Stimulated activated CD4-positive, alpha-beta T cell treated with anti-CD3 and anti-CD28 coated beads, Interleukin-4, amount 100 ng/mL, for 24 hours (primary cell): ENCODE measurements around the gene JOSD2.

Source experiments
- DNase-seq: peaks from one replicate; pipeline ENCODE4 v3.0.0-alpha.2; 2020

Gene JOSD2

DNA sequence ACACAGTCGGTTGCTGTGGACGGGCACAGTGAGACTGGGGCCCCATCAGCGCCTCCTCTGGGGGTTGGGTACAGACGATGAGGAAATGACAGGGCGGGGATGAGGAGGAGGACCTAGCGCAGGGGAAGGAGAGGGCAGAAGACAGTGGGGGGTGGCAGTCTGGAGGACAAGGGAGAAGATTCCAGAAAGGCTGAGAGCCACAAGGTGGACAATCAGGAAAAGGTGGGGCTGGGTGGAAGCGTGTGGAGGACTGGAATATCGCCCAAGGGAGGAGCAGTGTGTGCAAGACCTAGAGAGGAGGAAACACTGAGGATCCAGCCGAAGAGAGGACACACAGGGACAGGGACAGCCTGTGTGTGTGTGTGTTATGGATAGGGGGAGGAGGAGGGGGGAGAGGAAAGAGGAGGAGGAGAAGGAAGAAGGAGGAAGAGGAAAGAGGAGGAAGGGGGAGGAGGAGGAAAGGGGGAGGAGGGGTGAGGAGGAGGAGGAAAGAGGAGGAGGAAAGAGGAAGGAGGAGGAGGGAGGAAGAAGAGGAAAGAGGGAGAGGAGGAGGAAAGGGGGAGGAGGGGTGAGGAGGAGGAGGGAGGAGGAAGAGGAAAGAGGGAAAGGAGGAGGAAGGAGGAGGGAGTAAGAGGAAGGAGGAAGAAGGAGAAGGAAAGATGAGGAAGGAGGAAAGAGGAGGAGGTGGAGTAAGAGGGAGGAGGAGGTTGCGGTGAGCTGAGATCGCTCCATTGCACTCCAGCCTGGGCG is 18.5 kb downstream of the JOSD2 start:
- DNase-seq, result peak; percentile 46

DNA sequence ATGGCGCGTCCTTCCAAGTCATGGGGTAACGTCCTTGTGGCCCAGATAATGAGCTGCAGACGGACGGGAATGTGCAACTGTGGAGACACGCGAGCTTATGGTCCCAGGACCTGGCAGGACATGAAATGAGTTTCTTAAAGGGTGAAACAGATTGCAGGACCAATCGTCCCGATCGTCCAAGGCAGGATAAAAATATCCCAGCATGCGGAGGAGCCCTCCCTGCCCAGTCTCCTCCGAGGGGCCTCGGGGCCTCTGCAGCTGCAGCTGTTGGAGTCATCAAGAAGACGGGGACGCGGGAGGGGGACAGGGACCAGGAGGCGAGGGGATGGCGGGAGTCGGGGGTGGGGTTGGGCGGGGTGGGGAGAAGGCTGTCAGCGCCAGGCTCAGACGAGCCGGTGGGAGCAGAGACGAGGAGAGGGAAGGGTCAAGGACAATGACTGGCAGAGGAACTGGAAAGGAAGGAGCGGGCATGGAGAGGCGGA is 20.0 kb downstream of the JOSD2 start:
- no peak for DNase-seq

DNA sequence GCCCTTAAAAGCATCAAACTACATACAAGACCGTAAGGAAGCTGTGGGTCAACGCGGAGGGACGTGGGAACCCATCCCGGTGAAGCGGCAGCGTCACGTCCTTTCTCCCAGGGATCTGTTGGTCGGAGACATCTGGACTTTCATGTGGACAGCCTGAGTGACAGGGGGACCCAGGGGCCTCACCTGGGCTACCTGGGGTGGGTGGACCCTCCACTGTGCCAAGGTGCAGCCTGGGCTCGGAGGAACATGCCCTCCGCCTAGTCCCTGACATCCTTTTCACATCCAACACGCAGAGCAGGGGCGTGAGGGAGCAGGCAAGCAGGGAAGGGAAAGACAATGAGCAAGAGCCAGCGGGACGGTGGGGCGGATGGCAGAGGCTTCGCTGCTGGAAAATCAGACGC is 20.6 kb downstream of the JOSD2 start:
- DNase-seq, result no peak

DNA sequence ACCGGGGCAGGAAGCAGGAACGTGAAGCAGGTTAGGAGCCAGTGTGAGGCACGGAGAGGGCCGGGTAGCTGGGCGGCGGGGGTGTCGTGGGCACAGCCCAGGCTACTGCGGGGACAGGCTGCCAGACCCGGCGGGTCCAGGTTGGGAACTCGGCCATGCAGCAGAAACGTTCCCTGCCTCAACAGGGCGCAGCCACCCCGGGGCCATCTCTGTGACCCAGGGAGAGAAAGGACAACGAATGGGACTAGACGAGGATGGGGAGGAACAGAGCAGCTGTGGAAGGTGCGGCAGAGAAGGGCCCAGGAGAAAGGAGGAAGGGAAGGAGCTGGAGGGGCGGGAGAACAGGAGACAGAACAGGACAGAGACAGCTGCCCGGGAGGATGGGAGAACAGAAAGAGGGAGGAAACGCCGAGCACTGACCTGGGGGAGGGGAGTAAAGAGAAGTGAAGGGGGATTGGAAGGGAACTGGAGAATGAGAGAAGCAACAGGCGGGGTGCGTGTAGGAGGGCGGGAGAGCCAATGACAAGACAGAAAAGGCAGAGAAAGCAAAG is 21.5 kb downstream of the JOSD2 start:
- DNase-seq, result no peak

DNA sequence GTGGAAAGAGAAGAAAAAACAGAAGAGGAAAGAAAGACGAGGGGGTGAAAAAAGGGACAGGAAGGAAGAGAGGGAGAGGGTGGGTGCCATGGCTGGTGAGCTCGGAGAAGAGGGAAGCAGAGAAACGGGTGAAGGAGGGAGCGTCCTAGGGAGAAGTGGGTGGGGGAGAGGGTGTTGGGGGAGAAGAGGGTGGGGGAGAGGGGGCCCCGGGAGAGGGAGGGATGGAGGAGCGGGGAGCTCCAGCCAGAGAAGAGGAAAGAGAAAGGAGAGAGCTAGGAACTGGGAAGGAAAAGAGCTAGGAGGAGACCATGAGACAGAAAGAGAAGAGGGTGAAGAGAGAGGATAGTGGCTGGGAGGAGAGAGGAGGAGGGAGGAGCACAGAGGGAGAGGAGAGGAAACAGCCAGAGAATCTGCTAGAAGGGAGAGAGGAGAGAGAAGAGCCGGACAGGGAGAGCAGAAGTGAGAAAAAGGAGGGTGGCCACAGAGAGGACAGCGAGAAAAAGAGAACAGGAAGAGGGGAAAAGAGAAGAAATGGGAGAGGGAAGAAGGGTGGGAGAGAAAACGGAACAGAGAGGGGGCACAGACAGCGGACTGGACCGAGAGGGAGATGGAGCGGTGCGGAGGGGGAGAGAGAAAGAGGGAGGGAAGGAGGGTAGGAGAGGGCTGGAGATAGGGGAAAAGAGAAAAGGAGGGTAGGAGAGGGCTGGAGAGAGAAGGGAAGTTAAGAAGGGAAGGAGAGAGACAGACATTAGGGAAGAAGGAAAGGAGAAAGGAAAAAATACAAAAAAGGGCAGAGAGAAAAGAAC is 22.4 kb downstream of the JOSD2 start:
- no peak for DNase-seq

DNA sequence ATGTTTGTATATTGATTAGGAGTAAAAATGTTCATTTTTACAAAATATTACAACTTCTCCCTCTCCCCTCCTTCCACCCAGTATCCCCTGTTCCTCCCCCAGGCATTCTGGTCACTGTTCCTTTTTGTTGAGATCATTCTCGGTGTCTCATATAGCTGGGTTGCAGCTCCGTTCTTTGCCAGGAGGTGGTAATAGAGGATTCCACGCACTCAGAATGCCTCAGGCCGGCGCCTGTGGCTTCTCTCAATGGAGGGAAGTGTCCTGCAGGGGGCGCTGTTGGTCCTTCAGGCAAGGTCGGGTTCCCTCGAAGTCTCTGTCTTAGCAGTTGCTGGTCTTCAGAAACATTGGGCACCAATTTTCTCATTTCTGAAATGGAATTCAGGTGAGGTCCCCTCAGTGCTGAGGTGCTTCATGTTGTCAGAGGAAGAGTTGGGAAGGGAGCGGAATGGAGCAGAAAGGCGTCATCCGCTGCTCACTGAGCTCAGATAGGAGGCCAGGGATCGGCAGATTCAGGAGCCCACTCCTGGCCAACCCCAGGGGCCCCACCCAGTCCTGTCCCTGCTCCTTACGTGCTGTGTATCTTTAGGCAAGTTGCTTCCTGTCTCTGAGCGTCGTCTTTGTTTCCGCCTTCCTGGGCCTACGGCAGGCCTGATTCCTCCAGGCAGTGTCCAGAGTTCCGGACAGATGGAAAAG is 24.0 kb downstream of the JOSD2 start:
- DNase-seq, result peak; percentile 70

DNA sequence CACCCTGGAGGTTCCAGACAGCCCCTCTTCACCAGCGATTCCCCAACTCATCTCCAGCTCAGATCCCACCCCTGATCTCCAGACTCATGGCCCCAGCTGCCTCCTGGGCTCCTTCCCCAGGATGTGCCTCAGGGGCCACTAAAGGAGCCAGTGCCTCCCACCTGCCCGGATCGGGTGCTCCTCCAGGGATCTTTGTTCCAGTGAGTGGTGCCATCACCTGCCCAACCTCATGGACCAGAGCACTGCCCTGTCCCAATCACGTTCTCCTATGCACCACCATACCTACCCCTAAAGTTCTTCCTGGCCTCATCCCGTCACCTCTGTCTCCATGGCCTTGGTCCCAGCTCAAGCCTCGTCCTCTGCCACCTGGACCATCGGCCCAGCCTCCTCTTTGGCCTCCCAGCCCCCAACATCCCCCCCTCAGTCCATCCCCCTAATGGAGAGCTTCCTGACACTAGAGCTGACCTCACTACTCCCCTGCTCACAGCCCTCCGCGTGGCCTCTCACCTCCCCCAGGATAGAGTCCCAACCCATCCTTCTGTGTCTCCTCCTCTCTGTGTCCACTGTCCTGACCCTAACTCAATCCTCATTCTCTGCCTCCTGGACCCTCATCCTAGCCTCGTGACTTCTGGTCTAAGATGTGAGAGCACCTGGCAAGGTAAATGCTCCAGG is 25.6 kb downstream of the JOSD2 start:
- DNase-seq, result no peak

DNA sequence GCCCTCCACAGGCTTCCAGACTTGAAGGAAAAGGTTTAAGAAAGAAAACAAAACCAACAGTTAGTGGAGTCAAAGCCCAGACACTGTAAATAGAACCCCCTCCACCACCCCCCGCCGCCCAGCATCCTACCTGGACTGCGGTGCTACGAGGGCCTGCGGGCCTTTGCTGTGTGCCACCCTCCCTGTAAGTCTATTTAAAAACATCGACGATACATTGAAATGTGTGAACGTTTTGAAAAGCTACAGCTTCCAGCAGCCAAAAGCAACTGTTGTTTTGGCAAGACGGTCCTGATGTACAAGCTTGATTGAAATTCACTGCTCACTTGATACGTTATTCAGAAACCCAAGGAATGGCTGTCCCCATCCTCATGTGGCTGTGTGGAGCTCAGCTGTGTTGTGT is 28.1 kb downstream of the JOSD2 start:
- no peak for DNase-seq

DNA sequence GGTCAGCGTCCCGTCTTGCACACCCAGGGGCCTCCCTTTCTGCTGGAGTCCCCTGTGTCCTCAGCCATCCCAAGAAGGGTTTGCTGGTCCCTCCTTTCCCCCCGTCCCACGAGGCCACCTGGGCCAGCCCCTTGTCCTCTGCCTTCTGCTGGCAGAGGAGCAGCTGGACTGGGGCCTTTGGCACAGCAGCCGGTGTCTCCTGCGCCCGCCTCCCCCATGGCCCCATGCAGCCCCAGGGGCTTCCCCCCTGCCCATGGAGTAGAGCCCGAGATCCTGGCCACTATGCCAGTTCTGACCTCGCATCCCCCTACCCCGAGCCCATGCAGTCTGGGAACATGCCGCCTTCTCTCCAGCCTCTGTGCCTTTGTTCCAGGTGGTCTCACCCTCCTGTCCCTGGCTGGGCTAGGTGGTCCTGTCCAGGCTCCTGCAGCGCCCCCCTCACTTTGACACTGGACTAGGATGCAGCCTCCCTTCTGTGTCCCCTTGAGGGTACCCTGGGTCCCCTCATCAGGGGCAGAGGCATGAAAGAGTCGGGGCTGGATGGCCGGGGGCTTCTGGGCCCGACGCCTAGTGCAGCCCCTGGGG is 28.6 kb downstream of the JOSD2 start:
- DNase-seq, result no peak

DNA sequence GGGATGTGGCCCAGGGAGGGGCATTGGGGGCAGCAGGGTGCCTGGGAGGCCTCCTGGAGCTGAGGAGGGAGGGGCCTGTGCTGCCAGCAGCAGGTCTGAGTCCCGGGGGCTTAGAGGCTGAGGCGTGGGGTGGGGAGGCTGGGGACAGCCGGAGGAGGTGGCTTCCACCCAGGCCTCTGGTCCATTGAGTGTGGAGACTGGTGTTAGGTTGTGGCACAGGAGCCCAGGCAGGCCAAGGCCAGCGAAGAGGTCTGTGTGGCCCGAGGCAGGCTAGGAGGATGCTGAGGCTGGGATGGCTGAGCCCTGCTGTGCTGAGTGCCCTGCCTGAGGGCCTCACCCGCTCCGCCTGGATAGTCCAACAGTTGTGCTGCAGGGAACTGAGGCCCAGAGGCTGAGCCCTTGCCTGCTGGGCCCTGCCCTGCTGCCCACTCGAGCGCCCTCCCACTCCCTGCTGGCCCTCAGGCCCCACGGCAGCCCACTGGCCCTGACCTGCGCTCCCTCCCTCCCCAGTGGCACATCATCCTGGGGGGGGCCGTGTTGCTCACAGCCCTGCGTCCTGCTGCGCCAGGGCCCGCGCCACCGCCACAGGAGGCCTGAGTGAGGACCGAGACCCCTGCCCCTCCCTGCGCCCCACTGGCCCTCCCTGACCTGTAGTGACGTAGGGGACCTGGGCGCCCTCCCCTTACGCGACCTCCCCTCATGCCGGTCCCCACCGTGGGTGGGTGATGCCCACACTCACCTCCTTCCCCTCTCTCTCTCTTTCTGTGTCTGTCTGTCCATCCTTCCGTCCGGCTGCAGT is 29.4 kb downstream of the JOSD2 start:
- no peak for DNase-seq

DNA sequence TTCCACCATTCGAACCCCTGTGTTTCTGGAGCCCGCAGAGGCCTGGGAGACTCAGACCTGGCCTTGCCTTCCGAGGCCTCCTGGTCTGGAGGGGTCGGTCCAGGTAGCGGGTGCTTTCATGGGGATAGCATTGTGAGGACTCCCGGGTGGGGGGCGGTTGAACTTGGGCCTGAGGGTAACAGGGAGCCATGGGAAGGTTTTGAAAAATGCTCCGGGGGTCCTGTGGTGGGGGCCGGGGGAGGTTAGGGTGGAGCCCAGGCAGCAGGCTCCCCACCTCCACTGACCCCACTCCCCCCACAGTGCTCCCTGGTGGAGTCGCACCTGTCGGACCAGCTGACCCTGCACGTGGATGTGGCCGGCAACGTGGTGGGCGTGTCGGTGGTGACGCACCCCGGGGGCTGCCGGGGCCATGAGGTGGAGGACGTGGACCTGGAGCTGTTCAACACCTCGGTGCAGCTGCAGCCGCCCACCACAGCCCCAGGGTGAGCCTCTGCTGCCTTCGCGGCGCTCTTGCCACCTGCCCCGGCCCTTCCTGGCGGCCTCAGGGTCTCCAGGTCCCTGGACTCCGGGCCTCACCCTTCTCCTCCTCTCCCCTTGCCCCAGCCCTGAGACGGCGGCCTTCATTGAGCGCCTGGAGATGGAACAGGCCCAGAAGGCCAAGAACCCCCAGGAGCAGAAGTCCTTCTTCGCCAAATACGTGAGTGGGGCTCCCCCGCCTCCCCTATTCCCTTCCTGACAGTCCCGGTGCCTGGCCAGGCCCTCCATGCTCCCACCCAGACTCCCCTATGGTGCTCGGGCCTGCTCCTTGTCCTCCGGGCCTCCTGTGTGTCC is 30.5 kb downstream of the JOSD2 start:
- no peak for DNase-seq

DNA sequence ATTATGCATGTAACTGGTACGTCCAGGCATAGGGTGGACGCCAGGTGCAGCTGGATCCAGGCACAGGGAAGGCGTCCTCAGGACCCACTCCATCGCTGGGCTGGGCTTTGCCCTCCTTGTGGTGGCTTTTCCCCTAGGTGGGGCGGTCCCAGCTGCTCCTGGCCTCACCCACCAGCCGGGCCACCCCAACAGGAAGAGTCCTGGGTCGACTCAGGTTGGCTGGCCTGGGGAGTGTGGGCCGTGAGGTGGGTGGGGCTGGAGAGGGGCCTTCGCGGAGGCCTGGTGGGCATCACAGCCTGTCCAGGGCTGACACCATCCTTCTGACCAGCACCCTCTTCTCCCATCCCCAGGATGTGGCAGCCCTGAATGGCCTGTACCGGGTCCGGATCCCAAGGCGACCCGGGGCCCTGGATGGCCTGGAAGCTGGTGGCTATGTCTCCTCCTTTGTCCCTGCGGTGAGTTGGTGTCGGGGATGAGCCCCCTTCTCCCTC is 31.2 kb downstream of the JOSD2 start:
- DNase-seq, result no peak

DNA sequence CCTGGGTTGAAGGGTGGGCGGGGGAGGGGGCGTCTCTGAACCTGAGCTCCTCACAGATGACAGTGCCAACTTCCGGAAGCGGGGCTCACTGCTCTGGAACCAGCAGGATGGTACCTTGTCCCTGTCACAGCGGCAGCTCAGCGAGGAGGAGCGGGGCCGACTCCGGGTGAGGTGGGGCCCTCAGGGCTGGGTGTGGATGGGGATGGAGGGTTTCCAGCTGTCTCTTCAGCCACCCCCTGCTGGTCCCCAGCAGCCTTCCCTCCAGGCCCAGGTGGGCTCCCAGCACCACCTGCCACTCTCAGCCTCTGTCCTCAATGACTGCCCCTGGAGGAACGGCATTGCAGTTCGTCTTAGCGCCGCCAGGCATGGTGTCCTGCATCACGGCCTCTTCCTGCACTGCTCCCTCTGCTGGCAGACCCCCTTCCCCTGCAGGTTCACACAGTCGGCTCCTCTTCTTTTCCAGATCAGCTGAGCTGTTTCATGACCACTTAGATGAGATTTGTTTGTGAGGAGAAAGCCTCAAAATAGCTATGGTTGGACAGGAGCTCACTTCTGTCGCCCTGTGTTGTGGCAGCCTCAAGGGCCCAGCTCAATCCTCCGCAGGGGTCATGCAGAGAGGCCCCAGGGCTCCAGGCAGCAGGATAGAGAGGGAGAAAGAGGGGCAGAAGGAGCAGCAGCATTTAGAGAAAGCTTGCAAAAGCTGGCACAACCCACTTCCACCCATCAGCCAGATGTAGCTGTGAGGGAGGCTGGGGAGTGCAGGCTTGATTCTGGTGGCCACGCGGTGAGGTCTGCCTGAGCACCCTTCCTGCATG is 31.9 kb downstream of the JOSD2 start:
- no peak for DNase-seq

DNA sequence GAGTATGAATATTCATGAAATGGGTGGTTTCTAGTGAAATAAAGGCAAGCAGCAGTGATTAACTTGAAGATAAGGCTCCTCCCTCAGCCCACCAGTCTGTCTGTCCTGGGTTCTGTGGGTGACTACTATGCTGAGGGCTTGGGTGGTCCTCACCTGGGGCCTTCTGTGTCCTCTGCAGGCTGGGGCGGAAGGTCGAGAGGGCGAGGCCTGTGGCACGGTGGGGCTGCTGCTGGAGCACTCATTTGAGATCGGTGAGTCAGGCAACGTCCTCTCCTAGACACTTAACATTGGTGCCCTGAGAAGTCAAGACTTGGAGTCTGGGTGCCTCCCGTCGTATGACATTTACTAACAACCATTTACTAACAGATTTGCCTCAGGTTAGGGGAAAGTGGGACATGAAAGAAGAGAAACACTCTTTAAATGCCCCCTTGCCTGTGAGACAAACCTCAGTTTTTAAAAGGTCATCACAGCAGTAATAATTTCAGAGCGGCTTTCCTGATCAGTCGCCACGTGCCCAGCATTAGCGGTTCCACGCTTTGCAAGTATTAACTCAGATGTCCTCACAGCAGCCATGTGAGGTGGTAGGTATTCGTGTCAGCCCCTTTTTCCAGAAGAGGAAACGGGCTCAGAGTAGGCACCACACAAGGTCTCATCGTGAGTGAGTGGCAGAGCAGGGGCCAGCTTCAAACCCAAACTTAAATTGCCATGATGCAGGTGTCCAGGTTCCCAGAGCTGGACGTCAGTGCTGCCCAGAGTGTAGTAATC is 33.1 kb downstream of the JOSD2 start:
- DNase-seq, result no peak

DNA sequence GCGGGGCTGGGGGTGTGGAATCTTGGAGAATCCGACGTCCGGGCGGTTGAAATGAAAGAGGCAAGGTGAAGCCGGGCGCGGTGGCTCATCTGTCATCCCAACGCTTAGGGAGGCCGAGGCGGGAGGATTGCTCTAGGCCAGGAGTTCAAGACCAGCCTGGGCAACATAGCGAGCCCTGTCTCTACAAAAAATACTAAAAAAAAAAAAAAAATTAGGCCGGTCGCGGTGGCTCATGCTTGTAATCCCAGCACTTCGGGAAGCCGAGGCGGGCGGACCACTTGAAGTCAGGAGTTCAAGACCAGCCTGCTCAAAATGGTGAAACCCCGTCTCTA is 34.1 kb downstream of the JOSD2 start:
- no peak for DNase-seq

DNA sequence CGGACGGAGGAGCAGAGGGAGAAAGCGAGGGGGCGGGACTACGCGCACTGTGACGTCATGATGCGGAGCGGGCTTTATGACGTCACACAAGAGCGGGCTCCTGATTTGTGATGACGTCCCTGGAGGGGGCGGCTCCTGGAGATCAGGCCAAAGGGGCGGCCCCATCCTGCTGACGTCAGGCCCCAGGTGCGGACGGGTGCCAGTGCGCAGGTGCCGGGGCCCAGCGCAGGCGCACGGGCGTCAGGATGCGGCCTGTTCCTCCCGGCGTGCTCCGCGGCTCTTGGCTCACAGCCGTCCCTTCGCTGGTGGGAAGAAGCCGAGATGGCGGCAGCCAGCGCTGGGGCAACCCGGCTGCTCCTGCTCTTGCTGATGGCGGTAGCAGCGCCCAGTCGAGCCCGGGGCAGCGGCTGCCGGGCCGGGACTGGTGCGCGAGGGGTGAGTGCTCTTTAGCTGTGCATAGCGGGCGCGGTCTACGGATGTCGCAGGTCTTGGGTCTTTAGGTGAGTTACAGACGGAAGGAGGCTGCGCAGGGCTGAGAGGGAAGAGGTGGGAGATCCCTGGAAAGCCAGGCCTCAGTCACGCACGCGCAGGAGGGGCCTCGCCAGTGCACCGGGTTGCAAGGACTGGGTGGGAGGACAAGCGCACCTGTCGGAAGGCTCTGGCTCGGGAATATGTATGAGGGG is 34.6 kb downstream of the JOSD2 start, which contains the start of the genes EMC10 and GARIN5A:
TSS of gene EMC10 (plus strand) at position 284 of the 683 bp plus-strand sequence. CDS start at position 322, 38 bp downstream.
TSS of gene GARIN5A (minus strand) at position 625 of the 683 bp plus-strand sequence. CDS start at position 165, 460 bp downstream.
- peak; percentile 93 for DNase-seq

DNA sequence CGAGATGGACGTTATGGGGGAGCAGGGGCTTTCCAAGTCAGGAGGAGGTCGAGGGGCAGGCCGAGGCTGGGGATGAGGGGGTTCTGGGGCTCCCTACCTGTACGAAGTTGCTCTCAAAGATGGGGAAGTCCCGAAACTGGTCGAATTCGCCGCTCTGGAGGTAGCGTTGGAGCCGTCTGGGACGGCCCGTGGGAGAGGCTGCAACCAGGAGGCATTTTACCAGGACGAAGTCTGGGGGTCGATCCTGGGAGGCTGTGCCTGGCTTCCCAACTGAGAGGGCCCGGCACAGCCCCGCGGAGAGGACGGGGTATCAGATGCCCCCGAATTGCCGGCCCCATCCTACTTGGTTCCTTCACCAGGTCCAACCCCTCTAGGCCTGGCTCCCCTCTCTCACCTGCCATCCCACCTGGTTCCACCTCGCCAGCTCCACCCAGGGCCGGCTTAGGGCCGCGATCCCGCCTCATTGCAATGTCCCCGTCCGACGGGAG is 35.2 kb downstream of the JOSD2 start:
- DNase-seq, result no peak

DNA sequence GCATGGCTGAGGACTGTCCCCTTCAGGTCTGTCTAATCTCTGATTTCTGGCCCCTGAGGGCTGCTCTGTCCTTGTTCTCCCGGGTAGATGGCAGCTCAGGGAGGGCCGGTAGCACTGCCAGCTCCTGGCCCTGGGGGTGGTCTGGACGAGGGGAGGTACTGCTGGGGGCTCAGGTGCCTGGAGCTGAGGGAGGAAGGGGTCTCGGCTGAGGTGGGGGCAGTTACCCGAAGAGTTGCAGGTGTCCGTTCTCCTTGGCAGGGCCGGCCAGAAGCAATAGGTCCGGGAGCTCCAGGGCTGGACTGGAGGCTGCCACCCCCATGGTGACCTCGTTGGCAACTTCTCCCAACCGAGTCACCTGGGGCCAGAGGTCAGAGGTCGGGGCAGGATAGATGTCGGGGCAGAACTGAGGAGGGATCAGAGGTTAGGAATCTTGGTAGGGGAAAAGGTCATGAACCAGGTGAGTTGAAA is 35.9 kb downstream of the JOSD2 start:
- no peak for DNase-seq
